Measurements from ENCODE around the gene GPR107.

Gene GPR107

GRCh38 chr9:130139251-130139650 is 85.5 kb downstream of the GPR107 start:
- no peak for DNase-seq

GRCh38 chr9:130140706-130141105 is 87.0 kb downstream of the GPR107 start:
- no peak for DNase-seq

GRCh38 chr9:130142056-130142455 is 88.3 kb downstream of the GPR107 start:
- no peak for DNase-seq

GRCh38 chr9:130142641-130143040 is 88.9 kb downstream of the GPR107 start:
- no peak for DNase-seq

GRCh38 chr9:130143279-130143893 is 89.7 kb downstream of the GPR107 start:
- DNase-seq: no peak

GRCh38 chr9:130143958-130144366 is 90.3 kb downstream of the GPR107 start:
- no peak for DNase-seq

GRCh38 chr9:130144703-130145102 is 91.0 kb downstream of the GPR107 start:
- peak; percentile 29 for DNase-seq

GRCh38 chr9:130145658-130146057 is 92.0 kb downstream of the GPR107 start:
- no peak for DNase-seq

- DNase-seq: no peak
Observed at GRCh38 chr9:130147198-130147597, 93.5 kb downstream of the GPR107 start.

- DNase-seq: no peak
Observed at GRCh38 chr9:130147910-130148309, 94.2 kb downstream of the GPR107 start.

GRCh38 chr9:130149031-130149430 is 95.3 kb downstream of the GPR107 start:
- no peak for DNase-seq

GRCh38 chr9:130149654-130150286 is 96.1 kb downstream of the GPR107 start:
- no peak for DNase-seq

GRCh38 chr9:130150779-130151382 is 97.2 kb downstream of the GPR107 start:
- no peak for DNase-seq

GRCh38 chr9:130154816-130155215 is 101.1 kb downstream of the GPR107 start:
- no peak for DNase-seq

GRCh38 chr9:130155647-130156046 is 101.9 kb downstream of the GPR107 start:
- no peak for DNase-seq

- DNase-seq: no peak
Observed at GRCh38 chr9:130156672-130157071, 103.0 kb downstream of the GPR107 start.

- no peak for DNase-seq
Observed at GRCh38 chr9:130157079-130157478, 103.4 kb downstream of the GPR107 start.

GRCh38 chr9:130158001-130158400 is 104.3 kb downstream of the GPR107 start:
- no peak for DNase-seq

GRCh38 chr9:130159057-130159456 is 105.4 kb downstream of the GPR107 start:
- DNase-seq: no peak

- peak; percentile 58 for DNase-seq
Observed at GRCh38 chr9:130159915-130160670, 106.4 kb downstream of the GPR107 start.

- DNase-seq: no peak
Observed at GRCh38 chr9:130160862-130161470, 107.3 kb downstream of the GPR107 start.

- no peak for DNase-seq
Observed at GRCh38 chr9:130165579-130165978, 111.9 kb downstream of the GPR107 start.

GRCh38 chr9:130166399-130166798 is 112.7 kb downstream of the GPR107 start:
- DNase-seq: no peak
